Islet of Langerhans (tissue), 1 donor: Measurements from ENCODE around the gene SUN2.
A peak's percentile ranks its signal among the peaks of the same experiment; 100 is the strongest.

Experiments used
- FAIRE-seq: peaks from one replicate; lab custom pipeline; 2011; peaks lifted over from hg19 to GRCh38; lab: Jason Lieb, UNC

Gene SUN2

GRCh38 chr22:38776086-38776485, 20.3 kb upstream of the SUN2 start:
- no peak for FAIRE-seq

- no peak for FAIRE-seq
These were observed 19.9 kb upstream of the SUN2 start for GRCh38 chr22:38775656-38776055.

DNA sequence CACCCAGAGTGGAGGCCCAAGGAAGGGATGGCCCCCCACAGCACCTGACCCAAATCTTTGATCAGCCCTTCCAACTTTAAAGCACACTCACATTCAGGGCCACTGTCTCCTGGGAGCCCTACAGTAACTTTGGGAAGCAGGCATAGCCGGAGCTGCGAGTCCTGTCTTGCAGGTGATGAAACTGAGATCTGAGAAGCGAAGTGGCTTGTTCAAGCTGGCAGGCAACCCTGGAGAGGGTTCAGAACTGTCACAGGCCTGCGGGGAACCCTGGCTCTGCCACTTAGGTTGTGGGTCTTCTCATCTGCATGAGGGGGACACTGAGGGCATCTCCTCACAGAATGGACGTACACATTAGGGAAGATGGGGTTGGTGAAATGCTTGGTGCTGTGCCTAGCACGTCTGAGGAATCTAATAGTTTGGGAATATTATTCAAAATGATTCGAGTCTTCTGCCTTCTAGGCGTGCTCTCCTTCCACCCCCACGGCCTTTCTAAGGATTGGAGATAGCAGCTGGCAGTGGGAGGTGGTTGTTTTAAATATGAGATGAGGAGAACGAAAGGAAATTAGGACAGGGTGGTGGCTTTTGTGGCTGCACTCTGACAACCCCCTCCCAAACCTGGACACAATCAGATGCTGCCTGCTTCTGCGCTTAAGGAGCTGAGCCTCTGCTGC, 18.8 kb upstream of the SUN2 start:
- no peak for FAIRE-seq

DNA sequence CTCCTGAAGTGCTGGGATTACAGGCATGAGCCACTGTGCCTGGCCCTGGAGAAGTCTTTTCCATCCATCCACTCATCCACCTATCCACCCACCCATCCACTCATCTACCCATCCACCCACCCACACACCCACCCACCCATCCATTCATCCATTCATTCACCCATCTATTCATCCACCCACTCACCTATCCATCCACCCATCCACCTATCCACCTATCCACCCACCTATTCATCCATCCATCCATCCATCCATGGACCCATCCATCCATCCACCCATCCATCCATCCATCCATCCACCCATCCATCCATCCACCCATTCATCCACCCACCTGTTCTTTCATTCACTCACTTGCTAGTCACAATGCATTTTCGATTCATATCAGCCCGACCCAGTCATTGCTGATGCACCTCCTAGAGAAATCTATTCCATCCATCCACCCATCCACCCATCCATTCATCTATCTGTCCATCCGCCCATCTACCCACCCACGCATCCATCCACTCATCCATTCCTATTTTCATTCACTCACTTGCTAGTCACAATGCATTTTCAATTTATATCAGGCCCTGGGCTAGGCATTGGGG, 17.7 kb upstream of the SUN2 start:
- FAIRE-seq: no peak

- no peak for FAIRE-seq
These were observed 16.8 kb upstream of the SUN2 start for GRCh38 chr22:38772623-38772873.

GRCh38 chr22:38770257-38770949, 14.6 kb upstream of the SUN2 start:
- no peak for FAIRE-seq

- FAIRE-seq: no peak
These were observed 12.2 kb upstream of the SUN2 start for GRCh38 chr22:38768036-38768435.

DNA sequence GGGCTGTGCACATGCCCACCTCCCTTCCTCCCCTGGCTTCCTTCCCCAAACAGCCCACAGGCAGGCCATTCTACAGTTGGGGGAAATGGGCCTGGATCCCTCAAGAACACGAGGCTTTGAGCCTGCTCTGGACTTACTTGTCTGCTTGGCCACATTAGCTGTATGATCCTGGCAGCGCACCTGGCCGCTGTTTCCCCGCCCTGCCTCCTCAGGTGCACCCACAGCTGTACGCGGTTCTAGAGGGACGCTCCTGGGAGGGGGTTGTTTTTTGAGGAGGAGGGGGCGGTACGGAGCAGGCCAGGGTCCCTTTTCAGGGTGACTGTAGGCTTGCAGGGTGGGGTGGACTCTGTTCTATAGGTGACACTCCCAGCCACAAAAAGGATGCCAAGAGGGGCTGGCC, 11.5 kb upstream of the SUN2 start:
- no peak for FAIRE-seq

DNA sequence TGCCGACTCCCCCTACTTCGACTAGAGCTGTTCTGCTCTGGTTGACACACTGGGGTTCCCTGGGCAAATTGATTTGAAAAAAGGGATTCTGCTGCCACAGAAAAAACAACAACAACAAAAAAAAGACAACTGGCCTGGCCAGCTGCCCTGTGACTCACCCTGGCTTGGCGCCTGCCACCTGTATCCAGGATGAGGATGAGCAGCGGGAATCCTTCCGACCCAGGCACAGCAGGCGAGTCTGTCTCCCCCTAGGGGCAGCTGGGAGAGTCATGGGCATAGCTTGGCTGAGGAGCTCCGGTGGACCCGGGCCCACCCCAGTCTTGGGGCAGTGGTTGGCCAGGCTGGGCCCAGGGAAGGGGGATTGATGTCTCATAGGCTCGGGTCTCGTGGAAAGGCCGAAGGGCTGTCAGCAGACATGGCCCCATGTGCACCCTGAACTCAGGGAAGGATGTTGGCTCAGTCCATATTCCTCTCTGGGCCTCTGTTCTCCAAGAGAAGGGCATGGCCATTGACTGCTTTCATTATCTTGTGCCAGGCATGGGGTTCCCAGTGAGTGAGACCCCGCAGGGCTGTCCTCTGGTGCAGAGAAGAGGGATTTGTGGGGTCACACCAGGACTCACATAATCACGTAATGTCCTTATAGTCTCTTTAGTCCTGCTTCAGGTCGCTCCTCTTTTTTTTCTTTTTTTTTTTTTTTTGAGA, 10.4 kb upstream of the SUN2 start:
- peak; percentile 38 for FAIRE-seq

- FAIRE-seq: no peak
These were observed 6.8 kb upstream of the SUN2 start for GRCh38 chr22:38762551-38762983.

DNA sequence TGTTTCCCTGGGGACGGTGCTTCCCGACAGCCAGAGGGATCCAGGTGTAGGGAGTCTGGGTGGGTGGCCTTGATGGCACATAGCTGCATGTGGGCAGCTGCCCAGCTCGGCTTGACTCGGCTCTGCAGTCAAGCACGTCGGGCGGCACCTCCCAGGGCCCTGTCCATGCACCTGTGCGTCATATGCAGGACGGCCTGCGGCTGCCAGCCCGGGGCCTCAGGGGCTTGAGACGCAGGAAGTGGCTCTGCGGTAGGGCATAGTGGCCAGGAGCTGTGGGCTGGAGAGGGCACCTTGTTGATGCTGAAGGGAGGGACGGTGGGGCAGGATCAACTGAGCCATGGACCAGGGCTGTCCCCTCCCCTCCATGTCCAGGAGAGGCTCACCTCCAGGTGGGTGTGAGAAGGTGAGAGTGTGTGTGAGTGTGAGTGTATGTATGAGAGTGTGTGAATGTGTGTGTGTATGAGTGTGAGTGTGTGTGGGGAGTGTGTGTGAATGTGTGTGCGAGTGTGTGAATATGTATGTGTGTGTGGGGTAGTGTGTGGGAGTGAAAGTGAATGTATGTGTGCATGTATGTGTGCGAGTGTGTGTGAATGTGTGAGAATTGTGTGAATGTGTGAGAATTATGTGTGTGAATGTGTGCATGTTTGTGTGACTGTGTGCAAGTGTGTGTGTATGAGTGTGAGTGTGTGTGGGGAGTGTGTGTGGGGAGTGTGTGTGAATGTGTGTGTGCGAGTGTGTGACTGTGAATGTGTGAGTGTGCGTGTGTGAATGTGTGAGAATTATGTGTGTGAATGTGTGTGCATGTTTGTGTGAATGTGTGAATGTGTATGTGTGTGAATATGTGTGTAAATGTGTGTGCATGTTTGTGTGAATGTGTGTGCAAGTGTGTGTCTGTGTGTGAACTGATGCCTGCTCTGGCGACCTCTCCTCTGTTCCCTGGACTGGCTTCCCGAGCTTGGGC, 5.7 kb upstream of the SUN2 start:
- FAIRE-seq: no peak

DNA sequence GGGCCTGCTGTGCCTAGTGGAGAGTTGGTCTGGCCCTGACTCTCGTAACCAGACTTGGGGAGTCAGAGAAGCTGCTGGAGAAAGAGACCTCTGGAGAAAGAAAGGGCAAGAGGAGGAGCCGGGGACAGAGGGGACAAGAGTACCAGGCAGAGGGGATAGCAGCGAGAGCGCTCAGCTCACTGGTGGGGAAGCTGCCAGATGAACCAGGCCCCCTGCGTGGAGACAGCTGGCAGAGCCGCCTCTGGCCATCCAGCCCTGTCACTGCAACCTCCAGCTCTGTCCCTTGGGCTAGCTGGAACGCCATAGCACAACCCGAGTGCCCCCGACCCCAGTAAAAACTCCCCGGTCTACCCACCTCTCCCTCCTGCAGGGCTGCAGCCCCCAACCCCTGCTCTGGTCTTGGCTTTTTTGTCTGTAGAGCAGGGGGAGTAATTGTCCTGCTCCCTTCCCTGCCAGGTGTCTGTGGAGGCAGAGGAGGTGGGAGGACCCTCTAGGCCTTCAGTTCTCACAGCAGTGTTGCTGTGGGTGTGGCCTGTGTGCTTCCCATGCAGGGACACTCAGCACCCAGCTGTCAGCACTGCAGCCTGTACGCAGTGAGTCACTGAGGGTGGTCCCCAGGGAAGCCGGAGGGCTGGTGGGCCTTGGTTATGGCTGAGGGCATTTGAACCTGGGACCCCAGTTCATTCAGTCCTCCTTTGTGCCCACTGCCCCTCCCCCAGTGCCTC, 4.8 kb upstream of the SUN2 start:
- FAIRE-seq: no peak

- FAIRE-seq: no peak
These were observed 3.2 kb upstream of the SUN2 start for GRCh38 chr22:38759005-38759404.

DNA sequence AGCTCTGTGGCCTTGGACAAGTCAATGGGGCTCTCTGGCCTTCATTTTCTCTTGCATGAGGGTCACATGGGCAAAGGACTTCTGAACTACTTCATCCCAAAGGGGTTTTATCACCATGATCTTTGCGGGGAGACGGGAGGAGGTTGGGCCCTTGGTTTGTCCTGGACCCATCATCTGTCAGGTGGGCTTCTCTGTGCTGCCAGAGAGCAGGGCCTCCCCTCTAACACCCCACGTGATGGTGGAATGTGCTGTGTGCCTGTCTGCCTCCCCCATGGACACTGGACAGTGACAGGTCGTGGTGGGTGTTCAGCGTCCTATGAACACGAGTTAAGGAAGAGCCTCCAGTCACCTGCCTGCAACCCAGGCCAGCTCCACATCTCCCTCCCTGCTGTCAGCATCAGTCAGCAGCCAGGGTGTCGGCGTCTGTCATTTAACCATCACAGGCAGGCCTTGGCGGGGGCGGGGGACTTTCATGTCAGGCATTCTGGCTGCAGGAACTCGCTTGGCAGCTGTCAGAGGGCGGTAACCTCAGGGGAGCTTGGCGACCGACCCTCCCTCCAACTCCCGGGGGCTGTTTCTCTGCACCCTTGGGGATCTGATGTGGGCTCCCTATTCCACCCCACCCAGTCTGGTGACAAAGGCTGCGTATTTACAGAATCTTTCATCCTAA, 2.6 kb upstream of the SUN2 start:
- FAIRE-seq: no peak

GRCh38 chr22:38757464-38757757, 1.6 kb upstream of the SUN2 start:
- no peak for FAIRE-seq

DNA sequence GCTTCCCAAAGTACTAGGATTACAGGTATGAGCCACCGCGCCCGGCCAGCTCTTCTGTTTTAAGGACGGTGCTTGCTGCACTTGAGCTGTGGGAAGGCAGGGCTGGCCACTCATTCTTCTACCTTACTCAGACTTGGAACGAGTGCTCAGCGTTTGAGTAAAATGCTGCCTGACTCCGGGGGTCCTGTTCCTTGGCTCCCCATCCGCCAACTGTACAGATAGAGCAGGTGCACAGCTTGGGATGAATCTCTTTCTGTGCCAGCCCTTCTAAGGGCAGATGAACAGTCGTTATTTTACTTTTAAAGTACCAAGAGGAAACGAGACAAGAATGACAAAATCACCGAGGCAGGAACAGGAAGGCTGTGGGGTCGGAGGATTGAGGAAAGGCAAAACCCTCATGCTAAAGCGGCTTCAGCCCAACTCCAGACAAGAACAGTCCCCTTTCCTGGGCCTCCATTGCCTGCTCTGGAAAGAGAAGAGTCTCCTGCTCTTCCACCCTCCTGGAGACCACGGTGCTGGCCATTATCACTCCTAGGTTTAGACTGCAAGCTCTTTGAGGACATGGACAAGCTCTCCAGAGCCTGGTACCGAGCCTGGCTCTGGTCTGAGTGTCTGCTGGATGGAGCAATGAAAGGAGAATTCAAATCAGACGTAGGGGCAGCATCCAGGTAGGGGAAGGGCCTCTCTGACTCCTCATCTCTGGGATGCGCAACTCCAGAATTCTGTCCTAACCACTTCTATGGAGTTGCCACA, 1.1 kb upstream of the SUN2 start:
- no peak for FAIRE-seq

- no peak for FAIRE-seq
These were observed 465 bp downstream of the SUN2 start for GRCh38 chr22:38755155-38755910.

- no peak for FAIRE-seq
These were observed 1.0 kb downstream of the SUN2 start for GRCh38 chr22:38754751-38755154.

DNA sequence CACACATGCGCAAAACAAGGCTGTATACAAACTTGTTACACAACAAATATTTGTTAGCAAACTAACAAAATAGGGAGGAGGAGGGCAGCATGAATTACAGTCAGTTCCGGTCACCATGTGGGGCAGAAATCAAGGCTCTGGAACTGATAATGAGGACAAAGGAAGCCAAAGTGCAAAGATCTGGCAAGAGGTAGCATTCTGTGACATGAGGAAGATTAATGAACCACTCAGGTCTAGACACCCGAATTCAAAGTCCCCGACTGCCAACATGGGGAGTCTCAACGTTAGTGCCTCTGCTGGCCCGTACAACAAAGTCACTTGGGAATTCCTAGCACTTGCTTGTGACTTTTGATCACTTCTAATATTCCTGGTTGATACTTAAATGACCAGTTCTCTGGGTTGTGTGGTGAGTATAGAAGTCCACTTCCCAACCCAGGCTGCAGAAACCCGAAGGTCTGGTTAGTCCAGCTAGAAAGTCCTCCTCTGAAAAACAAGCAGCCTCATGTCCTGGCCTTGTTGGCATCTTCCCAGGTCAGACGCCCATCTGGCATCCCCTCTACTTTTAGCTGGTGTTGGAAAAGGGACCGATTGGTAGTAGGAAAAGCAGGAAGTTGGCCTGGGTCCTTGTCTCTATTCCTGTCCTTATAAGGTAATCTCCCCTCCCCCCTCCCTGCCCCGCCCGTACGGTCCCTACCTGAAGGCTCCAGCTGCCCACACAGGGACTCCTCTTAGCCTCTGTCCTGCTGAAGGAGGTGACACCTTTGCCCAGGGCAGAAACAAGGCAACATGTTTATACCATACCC, 1.6 kb downstream of the SUN2 start:
- FAIRE-seq: no peak
